ENCODE measurements around the gene ADAMTS15. TPM values are rescaled to one million over a fixed set of nuclear protein-coding genes. Genes with fewer than 3 reads are reported as not detected.

The ADAMTS15 gene
- total RNA-seq, 2 experiments from 2014 or later, result not detected

DNA sequence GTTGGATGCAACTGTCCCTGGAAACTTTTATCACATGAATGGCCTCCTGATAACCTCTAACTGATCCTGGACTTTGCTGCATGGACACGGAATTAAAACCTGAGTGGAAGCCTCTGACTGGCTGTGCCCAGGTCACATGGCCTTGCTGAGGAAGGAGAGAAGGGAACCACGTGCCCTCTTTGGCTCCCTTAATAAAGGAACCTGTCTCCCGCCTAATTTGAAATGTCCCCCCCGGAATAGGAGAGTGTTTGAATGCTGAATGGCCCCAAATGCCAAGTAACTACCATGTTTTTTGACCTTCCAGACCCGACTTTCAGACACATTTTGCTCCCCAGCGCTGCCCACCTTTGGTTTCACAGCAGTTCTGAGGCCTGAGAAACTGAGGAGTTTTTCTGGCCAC is 76.9 kb downstream of the ADAMTS15 start:
- Histone ChIP-seq H3K4me2 (ENCODE audit: low read length) (no peak overlapping the region), H3K79me2 (ENCODE audit: insufficient read depth, low read depth, low read length) (no peaks in the 10 kb centered on the region), H3K4me3 (ENCODE audit: low read depth, low read length, poor library complexity, severe bottlenecking) (no peak overlapping the region), H3K27ac (ENCODE audit: low read depth, low read length, poor library complexity, severe bottlenecking) (no peak overlapping the region), H3K4me1 (ENCODE audit: insufficient read depth, low read length, poor library complexity, severe bottlenecking) (no peaks in the 10 kb centered on the region), H4K20me1 (ENCODE audit: insufficient read depth, low read length) (no peaks in the 10 kb centered on the region), H2AFZ (ENCODE audit: low read length) (no peak overlapping the region), H3K36me3 (ENCODE audit: insufficient read depth, low read length) (no peaks in the 10 kb centered on the region), H3K9me2 (ENCODE audit: insufficient read depth, low read length) (no peaks in the 10 kb centered on the region), H3K9me3 (ENCODE audit: low read length) (no peaks in the 10 kb centered on the region)
- ChIA-PET POLR2A (no interaction called here), CTCF (ENCODE audit: unreplicated experiment) (no interaction called here)
- no peak for DNase-seq (ENCODE audit: low spot score)
- BruUV-seq (replicated peaks), result no TSS peak
- intact Hi-C loops (cut with micrococcal nuclease; ENCODE audit: unreplicated experiment), result no loop called here
- TF ChIP-seq EZH2phosphoT487 (IDR thresholded peaks at IDR 0.05; ENCODE audit: borderline replicate concordance, low read depth, low read length), result no peak
- TF ChIP-seq, protein P1, sequence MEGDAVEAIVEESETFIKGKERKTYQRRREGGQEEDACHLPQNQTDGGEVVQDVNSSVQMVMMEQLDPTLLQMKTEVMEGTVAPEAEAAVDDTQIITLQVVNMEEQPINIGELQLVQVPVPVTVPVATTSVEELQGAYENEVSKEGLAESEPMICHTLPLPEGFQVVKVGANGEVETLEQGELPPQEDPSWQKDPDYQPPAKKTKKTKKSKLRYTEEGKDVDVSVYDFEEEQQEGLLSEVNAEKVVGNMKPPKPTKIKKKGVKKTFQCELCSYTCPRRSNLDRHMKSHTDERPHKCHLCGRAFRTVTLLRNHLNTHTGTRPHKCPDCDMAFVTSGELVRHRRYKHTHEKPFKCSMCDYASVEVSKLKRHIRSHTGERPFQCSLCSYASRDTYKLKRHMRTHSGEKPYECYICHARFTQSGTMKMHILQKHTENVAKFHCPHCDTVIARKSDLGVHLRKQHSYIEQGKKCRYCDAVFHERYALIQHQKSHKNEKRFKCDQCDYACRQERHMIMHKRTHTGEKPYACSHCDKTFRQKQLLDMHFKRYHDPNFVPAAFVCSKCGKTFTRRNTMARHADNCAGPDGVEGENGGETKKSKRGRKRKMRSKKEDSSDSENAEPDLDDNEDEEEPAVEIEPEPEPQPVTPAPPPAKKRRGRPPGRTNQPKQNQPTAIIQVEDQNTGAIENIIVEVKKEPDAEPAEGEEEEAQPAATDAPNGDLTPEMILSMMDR (conservative IDR thresholded peaks at IDR 0.05; ENCODE audit: low read length), result no peak

Other genes starting within 250 kb of the ADAMTS15 start
- gene ZBTB44, start 133.7 kb upstream of the ADAMTS15 start, total RNA-seq (2014; rRNA removed; shearing (Covaris generic)), result 43.3 and 60.2 TPM in 2 replicates
- 57.4 and 73.9 TPM in 2 replicates for gene ZBTB44, start 133.7 kb upstream of the ADAMTS15 start, total RNA-seq (2022)
- gene ADAMTS8, start 20.0 kb upstream of the ADAMTS15 start, total RNA-seq (2014; rRNA removed; shearing (Covaris generic)), result not detected in 2 replicates
- not detected in 2 replicates for gene ADAMTS8, start 20.0 kb upstream of the ADAMTS15 start, total RNA-seq (2022)